Measurements from ENCODE around the gene FZD7. TPM values are rescaled to one million over a fixed set of nuclear protein-coding genes. Genes with fewer than 3 reads are reported as not detected.
A peak's percentile ranks its signal among the peaks of the same experiment; 100 is the strongest.

The FZD7 gene
- total and polyA plus RNA-seq, 2 of the 8 experiments (the other 6 are each of a cell fraction or from before 2014, with no cell fraction given): 176 to 246 TPM

DNA sequence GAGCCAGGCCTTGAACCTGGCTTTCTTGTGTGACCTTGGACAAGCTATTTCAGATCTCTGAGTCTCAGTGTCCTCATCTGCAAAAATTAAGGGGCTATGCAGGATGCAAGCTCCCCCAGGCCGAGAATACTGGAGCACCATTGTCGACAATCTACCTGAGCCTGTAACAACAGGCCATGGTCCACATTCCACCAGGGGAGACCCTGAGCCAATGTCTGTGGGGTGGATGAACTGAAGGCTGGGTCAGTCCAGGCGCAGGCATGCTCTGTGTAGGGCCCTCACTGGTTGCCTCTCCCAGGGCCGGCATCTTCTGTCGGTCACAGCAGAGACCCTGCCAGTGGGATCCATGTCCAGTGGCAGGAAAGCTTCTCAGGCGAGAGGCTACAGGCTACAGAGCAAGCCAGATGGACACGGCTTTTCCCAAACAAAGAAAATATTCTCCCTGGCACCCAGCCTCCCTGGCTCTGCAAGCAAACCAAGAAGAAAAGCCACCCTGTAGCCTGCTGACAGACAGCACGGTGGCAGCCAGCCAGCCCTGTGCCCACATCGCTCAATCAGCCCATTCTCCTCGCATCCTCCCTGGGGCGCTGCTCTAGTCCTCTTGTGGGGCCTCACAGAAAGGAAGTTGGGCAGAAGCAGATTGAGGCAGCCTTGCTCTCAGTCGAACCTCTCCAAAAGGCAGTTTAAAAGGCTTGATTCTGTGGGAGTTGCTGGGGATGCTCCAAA, 48.7 kb upstream of the FZD7 start:
- Histone ChIP-seq H4K20me1 (replicated peaks in 1 of 2; ENCODE audit: control insufficient read depth in 1 of 2, insufficient read depth in 2 of 2, low read length in 2 of 2) (no peaks in the 10 kb centered on the region), H4K5ac (ENCODE audit: insufficient read length, low read depth, low read length) (no peak overlapping the region), H3K79me2 (ENCODE audit: control insufficient read depth in 1 of 2, insufficient read depth in 2 of 2, low read length in 2 of 2) (no peaks in the 10 kb centered on the region), H4K91ac (replicated peaks; ENCODE audit: insufficient read length, low read length) (peak overlapping the region; percentile 48), H3K23ac (ENCODE audit: insufficient read length) (no peak overlapping the region), H2BK5ac (ENCODE audit: low read depth, low read length) (0 out of 2 replicates have a peak overlapping the region, but pooled peaks have one; percentile 7), H2BK120ac (replicated peaks; ENCODE audit: low read depth, low read length) (no peak overlapping the region), H3K18ac (ENCODE audit: extremely low read depth, low read length) (peak overlapping the region; percentile 7; the same call in 1 of the 2 replicates), H3K4ac (replicated peaks; ENCODE audit: insufficient read length, low read depth, low read length) (no peak overlapping the region), H3K27me3 (replicated peaks in 1 of 4; ENCODE audit: control insufficient read depth in 3 of 4, extremely low read depth in 1 of 4, insufficient read depth in 3 of 4, low read length in 3 of 4) (no peaks in the 10 kb centered on the region), H4K8ac (ENCODE audit: extremely low read depth, insufficient read depth, low read length) (no peak overlapping the region), H3K4me2 (ENCODE audit: insufficient read depth in 1 of 2, low read depth in 2 of 2, low read length in 2 of 2) (no peak overlapping the region), H2AFZ (ENCODE audit: low read length) (no peak overlapping the region), H2AK5ac (ENCODE audit: low read depth, low read length) (no peak overlapping the region), H3K56ac (replicated peaks; ENCODE audit: insufficient read length, low read depth, low read length) (no peak overlapping the region), H3K27ac (ENCODE audit: low read depth, low read length) (no peak overlapping the region), H3K23me2 (ENCODE audit: low read depth, low read length) (no peaks in the 10 kb centered on the region; the same call in 1 of the 2 replicates), H3K9ac (replicated peaks in 1 of 4; ENCODE audit: extremely low read depth in 1 of 4, low read depth in 3 of 4, low read length in 3 of 4) (no peak overlapping the region), H3K4me3 (ENCODE audit: extremely low read depth in 1 of 4, insufficient read depth in 2 of 4, low read depth in 3 of 4, low read length in 4 of 4) (no peak overlapping the region), H3K9me3 (ENCODE audit: insufficient read depth in 2 of 2, low read depth in 1 of 2, low read length in 1 of 2) (no peaks in the 10 kb centered on the region), H3K4me1 (replicated peaks in 1 of 4; ENCODE audit: control insufficient read depth in 3 of 4, insufficient read depth in 4 of 4, low read length in 3 of 4) (peaks cover 2 to 8% (median 4%) of the 10 kb centered on the region in 4 experiments; a peak in 3 of 7 replicates), H2BK20ac (ENCODE audit: low read length) (peak overlapping the region; percentile 90; the same call in 1 of the 2 replicates), H2BK15ac (ENCODE audit: low read length) (peak overlapping the region; percentile 93), H3K36me3 (ENCODE audit: control insufficient read depth in 2 of 4, insufficient read depth in 4 of 4, low read length in 3 of 4) (peaks cover 0 to 25% (median 0%) of the 10 kb centered on the region in 4 experiments; a peak in 2 of 8 replicates), H3K79me1 (ENCODE audit: low read depth, low read length) (peaks cover 4% of the 10 kb centered on the region; the same call in 1 of the 2 replicates), H2BK12ac (ENCODE audit: low read depth, low read length) (peak overlapping the region; percentile 71), H3K14ac (ENCODE audit: insufficient read length) (no peak overlapping the region)
- TF ChIP-seq RBBP5 (IDR thresholded peaks at IDR 0.05; ENCODE audit: borderline replicate concordance, low read depth, low read length) (no peak), YY1 (IDR thresholded peaks at IDR 0.05; ENCODE audit: low read depth, low read length) (no peak), SP1 (IDR thresholded peaks at IDR 0.05; ENCODE audit: low read depth, low read length) (no peak), SP2 (IDR thresholded peaks at IDR 0.05; ENCODE audit: low read length) (no peak), RAD21 (IDR thresholded peaks at IDR 0.05 in 1 of 2, conservative IDR thresholded peaks at IDR 0.05 in 1 of 2; ENCODE audit: low read depth in 2 of 2, low read length in 2 of 2) (peak; percentile 5 to 37; a peak in 2 of 4 replicates), BCL11A (IDR thresholded peaks at IDR 0.05; ENCODE audit: low read depth in 2 of 2, low read length in 2 of 2) (no peak)
- TF ChIP-seq, protein P1, sequence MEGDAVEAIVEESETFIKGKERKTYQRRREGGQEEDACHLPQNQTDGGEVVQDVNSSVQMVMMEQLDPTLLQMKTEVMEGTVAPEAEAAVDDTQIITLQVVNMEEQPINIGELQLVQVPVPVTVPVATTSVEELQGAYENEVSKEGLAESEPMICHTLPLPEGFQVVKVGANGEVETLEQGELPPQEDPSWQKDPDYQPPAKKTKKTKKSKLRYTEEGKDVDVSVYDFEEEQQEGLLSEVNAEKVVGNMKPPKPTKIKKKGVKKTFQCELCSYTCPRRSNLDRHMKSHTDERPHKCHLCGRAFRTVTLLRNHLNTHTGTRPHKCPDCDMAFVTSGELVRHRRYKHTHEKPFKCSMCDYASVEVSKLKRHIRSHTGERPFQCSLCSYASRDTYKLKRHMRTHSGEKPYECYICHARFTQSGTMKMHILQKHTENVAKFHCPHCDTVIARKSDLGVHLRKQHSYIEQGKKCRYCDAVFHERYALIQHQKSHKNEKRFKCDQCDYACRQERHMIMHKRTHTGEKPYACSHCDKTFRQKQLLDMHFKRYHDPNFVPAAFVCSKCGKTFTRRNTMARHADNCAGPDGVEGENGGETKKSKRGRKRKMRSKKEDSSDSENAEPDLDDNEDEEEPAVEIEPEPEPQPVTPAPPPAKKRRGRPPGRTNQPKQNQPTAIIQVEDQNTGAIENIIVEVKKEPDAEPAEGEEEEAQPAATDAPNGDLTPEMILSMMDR (IDR thresholded peaks at IDR 0.05; ENCODE audit: control extremely low read depth in 1 of 3, insufficient read depth in 1 of 3, low read depth in 1 of 3, low read length in 3 of 3): peak; percentile 6 to 17 (median 16); a peak in 3 of 4 replicates
- DNase-seq (ENCODE audit: low read depth in 1 of 2, low spot score in 2 of 2): no peak
- 91% methylated on average over 12 of the region's 12 CpGs; no CpG with 5 or more reads in 1 of the 2 experiments for WGBS, 2 experiments (ENCODE audit: extremely low coverage in 1 of 2, insufficient coverage in 1 of 2, insufficient read length in 1 of 2, insufficient replicate concordance in 2 of 2, low coverage in 1 of 2, low lambda C conversion rate in 2 of 2, missing lambda C conversion rate in 1 of 2)
- ChIA-PET CTCF (ENCODE audit: partially characterized antibody) (interaction anchor here (0.8 to 1.5 kb wide), 3 partner anchors 11 to 124 kb away, joined by 3 to 6 read pairs (median 4); no protein-coding TSS in a partner anchor), POLR2A (ENCODE audit: partially characterized antibody) (interaction anchor here (1.2 to 6.0 kb wide), 2 partner anchors 13 to 16 kb away, joined by 3 to 46 read pairs; no protein-coding TSS in a partner anchor)
- no peak for FAIRE-seq

Data from H1 (cell line).